ENCODE data around the gene EXOC4. TPM values are rescaled to one million over a fixed set of nuclear protein-coding genes. Genes with fewer than 3 reads are reported as not detected.

Gene EXOC4
- total RNA-seq, 1 donor from 2014 or later, result 51.6 TPM

- no peak for DNase-seq (ENCODE audit: low read depth)
- Histone ChIP-seq H3K36me3 (ENCODE audit: control insufficient read depth, insufficient read depth, low read length) (no peaks in the 10 kb centered on the region), H3K4me3 (ENCODE audit: low read depth, low read length) (no peak overlapping the region), H3K27me3 (ENCODE audit: control insufficient read depth, insufficient read depth, low read length) (no peaks in the 10 kb centered on the region)
- TF ChIP-seq CTCF (IDR thresholded peaks at IDR 0.05; ENCODE audit: insufficient read depth, low read length, poor library complexity, severe bottlenecking), result no peak
Observed at GRCh38 chr7:133763076-133763640, 510.3 kb downstream of the EXOC4 start.

- H3K4me3 ChIP-seq (ENCODE audit: low read depth, low read length), result no peak overlapping the region
- H3K27me3 ChIP-seq (ENCODE audit: control insufficient read depth, insufficient read depth, low read length), result no peaks in the 10 kb centered on the region
- no peak for DNase-seq (ENCODE audit: low read depth)
- H3K36me3 ChIP-seq (ENCODE audit: control insufficient read depth, insufficient read depth, low read length), result no peaks in the 10 kb centered on the region
- no peak for TF ChIP-seq CTCF (IDR thresholded peaks at IDR 0.05; ENCODE audit: insufficient read depth, low read length, poor library complexity, severe bottlenecking)
Observed at GRCh38 chr7:133769668-133770067, 516.8 kb downstream of the EXOC4 start.

GRCh38 chr7:133770863-133771492 is 518.1 kb downstream of the EXOC4 start:
- Histone ChIP-seq H3K36me3 (ENCODE audit: control insufficient read depth, insufficient read depth, low read length) (no peaks in the 10 kb centered on the region), H3K27me3 (ENCODE audit: control insufficient read depth, insufficient read depth, low read length) (no peaks in the 10 kb centered on the region), H3K4me3 (ENCODE audit: low read depth, low read length) (no peak overlapping the region)
- peak; percentile 56 for DNase-seq (ENCODE audit: low read depth)
- no peak for TF ChIP-seq CTCF (IDR thresholded peaks at IDR 0.05; ENCODE audit: insufficient read depth, low read length, poor library complexity, severe bottlenecking)

- no peak for TF ChIP-seq CTCF (IDR thresholded peaks at IDR 0.05; ENCODE audit: insufficient read depth, low read length, poor library complexity, severe bottlenecking)
Observed at GRCh38 chr7:133771788-133772419, 519.0 kb downstream of the EXOC4 start.

GRCh38 chr7:133773601-133774000 is 520.7 kb downstream of the EXOC4 start:
- Histone ChIP-seq H3K27me3 (ENCODE audit: control insufficient read depth, insufficient read depth, low read length) (no peaks in the 10 kb centered on the region), H3K36me3 (ENCODE audit: control insufficient read depth, insufficient read depth, low read length) (no peaks in the 10 kb centered on the region), H3K4me3 (ENCODE audit: low read depth, low read length) (no peak overlapping the region)
- TF ChIP-seq CTCF (IDR thresholded peaks at IDR 0.05; ENCODE audit: insufficient read depth, low read length, poor library complexity, severe bottlenecking), result no peak
- DNase-seq (ENCODE audit: low read depth), result no peak

More at GRCh38 chr7:133771788-133772419, 519.0 kb downstream of the EXOC4 start:
- Histone ChIP-seq H3K36me3 (ENCODE audit: control insufficient read depth, insufficient read depth, low read length) (no peaks in the 10 kb centered on the region), H3K4me3 (ENCODE audit: low read depth, low read length) (no peak overlapping the region), H3K27me3 (ENCODE audit: control insufficient read depth, insufficient read depth, low read length) (no peaks in the 10 kb centered on the region)
- DNase-seq (ENCODE audit: low read depth), result no peak
